HG02943 (cell line): Measurements from ENCODE around the gene CCDC82.

Experiments used
- ATAC-seq: cut with Tn5 transposase; IDR thresholded peaks from one replicate; pipeline ENCODE4 v1.9.1; 2021; ENCODE audit warnings: mild to moderate bottlenecking, low read depth, moderate library complexity; ENCODE audit not compliant: unreplicated experiment

CCDC82 gene

GRCh38 chr11:96330511-96330859 lies 59.2 kb downstream of the CCDC82 start:
- no peak for ATAC-seq

- no peak for ATAC-seq
These were observed 59.7 kb downstream of the CCDC82 start for GRCh38 chr11:96329855-96330510.

- ATAC-seq, result no peak
These were observed 60.3 kb downstream of the CCDC82 start for GRCh38 chr11:96329419-96329818.

GRCh38 chr11:96328395-96329010 lies 61.2 kb downstream of the CCDC82 start:
- no peak for ATAC-seq

GRCh38 chr11:96326959-96327358 lies 62.8 kb downstream of the CCDC82 start:
- ATAC-seq, result no peak

GRCh38 chr11:96324912-96325311 lies 64.8 kb downstream of the CCDC82 start:
- ATAC-seq, result no peak

- no peak for ATAC-seq
These were observed 66.1 kb downstream of the CCDC82 start for GRCh38 chr11:96323642-96323985.

GRCh38 chr11:96322775-96323641 lies 66.7 kb downstream of the CCDC82 start:
- no peak for ATAC-seq

GRCh38 chr11:96321091-96321490 lies 68.6 kb downstream of the CCDC82 start:
- ATAC-seq, result no peak

- no peak for ATAC-seq
These were observed 69.6 kb downstream of the CCDC82 start for GRCh38 chr11:96319898-96320656.

- ATAC-seq, result no peak
These were observed 70.9 kb downstream of the CCDC82 start for GRCh38 chr11:96318850-96319249.

GRCh38 chr11:96318399-96318798 lies 71.3 kb downstream of the CCDC82 start:
- no peak for ATAC-seq

- ATAC-seq, result no peak
These were observed 71.7 kb downstream of the CCDC82 start for GRCh38 chr11:96317985-96318384.

GRCh38 chr11:96317571-96317970 lies 72.1 kb downstream of the CCDC82 start:
- no peak for ATAC-seq

GRCh38 chr11:96316869-96317268 lies 72.8 kb downstream of the CCDC82 start:
- no peak for ATAC-seq

- ATAC-seq, result no peak
These were observed 74.2 kb downstream of the CCDC82 start for GRCh38 chr11:96315476-96315875.

GRCh38 chr11:96314326-96315020 lies 75.2 kb downstream of the CCDC82 start:
- ATAC-seq, result no peak

GRCh38 chr11:96313163-96313562 lies 76.5 kb downstream of the CCDC82 start:
- ATAC-seq, result no peak

- no peak for ATAC-seq
These were observed 78.6 kb downstream of the CCDC82 start for GRCh38 chr11:96311120-96311568.

GRCh38 chr11:96310236-96310635 lies 79.5 kb downstream of the CCDC82 start:
- ATAC-seq, result no peak
